GM20431 (cell line): ENCODE measurements around the gene CCP110.

Source experiments
- in situ Hi-C: fragments of 300-500 bp; cut with MseI, MboI; formaldehyde crosslinking; loops from one replicate; pipeline ENCODE4 v1.15.0; 2020; ENCODE audit warnings: low sequenced_read_pairs; ENCODE audit not compliant: unreplicated experiment

The CCP110 gene

DNA sequence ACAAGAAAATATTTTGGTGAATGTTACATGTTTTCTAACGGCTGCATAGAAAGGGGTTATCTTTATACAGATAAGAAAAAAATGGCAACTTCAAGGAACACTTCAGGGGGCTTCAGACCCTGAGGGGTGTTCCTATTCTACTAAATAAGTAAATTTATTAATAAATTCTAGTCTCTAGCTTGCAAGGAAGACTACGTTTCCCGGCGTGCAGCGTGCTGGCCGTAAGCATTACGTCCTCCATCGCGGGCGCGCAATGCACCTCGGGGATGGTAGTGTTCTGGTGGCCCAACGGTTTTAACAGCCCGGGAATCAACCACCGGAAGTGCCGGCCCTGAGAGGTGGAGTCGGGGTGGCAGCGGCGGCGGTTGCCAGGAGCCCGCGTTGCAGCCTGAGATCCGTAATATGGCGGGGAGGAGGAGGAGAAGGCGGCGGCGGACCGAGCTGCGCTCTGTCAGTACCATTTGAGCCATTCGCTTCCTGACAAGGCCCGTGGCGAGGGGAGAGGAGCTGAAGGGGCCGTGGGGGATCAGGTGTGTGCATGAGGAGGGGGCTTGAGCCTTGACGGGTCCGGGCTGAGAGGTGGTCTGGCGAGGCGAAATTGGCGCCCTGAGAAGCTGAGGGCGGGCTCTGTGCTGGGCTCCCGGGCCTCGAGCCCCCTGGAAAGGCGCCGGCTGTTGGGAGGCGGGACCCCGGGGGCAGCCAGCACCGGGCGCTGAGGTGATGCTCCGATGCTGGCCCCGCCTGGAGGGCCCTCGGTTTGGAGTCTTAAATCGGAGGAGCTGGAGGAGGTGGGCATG lies at the start of gene CCP110:
Gene CCP110, plus strand, starts transcription at position 384 of the 797 bp plus-strand sequence. CDS start 3,940 bp downstream, outside the sequence.
- in situ Hi-C loops: loop anchor here (25.0 kb wide), 1 partner anchor 436 kb away; no protein-coding TSS in a partner anchor

- in situ Hi-C loops: no loop called here
Measured at GRCh38 chr16:19474617-19475016, 49.1 kb upstream of the CCP110 start.

DNA sequence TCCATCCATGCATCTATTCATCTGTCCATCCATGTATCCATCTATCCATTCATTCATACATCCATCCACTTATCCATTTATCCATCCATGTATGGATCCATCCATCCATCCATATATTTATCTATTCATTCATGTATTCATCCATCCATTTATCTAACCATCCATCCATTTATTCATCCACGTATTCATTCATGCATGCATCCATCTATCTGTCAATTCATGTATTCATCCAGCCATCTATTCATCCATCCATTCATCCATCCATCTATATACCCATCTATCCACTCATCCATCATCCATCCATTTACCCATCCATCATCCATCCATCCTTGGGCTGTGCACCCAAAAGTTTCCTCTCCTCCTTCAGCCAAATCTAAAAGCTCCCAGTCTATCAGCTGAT lies 45.2 kb upstream of the CCP110 start:
- in situ Hi-C loops: no loop called here

DNA sequence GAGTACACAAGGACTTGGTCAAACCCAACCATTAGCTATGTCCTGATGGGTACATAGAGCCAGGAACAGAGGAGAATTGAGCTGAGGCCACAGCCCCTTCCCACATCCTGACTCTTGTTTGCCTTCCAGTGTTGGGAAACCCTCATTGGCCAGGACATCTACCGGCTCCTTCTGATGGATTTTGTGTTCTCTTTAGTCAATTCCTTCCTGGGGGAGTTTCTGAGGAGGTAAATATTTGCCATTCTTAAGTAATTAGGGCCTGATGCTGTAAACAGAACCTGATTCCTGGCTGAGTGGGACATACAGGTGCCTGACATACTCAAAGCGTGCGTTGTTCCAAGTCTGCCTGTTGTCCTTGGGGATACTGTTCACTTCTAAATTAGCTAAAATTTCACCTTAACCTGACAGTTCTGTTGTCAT lies 44.4 kb upstream of the CCP110 start:
- in situ Hi-C loops: no loop called here

DNA sequence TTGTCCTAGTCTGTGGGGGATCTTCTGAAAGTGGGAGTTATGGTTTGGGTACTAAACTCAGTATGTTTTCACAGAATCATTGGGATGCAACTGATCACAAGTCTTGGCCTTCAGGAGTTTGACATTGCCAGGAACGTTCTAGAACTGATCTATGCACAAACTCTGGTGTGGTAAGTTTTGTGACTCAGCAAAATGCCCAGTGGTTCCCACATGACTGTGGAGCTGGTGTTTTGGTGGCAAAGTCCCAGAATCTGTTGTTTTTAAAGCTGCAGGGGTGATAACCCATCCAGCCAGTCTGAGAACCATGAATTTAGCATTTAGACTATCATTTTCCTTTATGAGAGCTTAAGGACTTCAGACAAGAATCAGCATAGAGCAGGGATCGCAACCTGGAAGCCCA lies 42.4 kb upstream of the CCP110 start:
- in situ Hi-C loops: no loop called here

DNA sequence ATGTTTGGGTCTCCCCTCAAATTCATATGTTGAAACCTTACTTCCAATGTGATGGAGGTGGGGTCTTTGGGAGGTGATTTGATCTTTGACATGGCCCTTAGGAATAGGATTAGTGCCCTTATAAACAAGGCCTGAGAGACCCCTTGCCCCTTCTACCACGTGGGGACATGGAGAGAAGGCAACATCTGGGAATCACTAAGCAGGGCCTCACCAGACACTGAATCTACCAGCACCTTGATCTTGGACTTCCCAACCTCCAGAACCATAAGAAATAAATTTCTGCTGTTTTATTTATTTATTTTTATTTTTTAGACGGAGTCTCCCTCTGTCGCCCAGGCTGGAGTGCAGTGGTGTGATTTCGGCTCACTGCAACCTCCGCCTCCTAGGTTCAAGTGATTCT lies 42.0 kb upstream of the CCP110 start:
- in situ Hi-C loops: no loop called here

DNA sequence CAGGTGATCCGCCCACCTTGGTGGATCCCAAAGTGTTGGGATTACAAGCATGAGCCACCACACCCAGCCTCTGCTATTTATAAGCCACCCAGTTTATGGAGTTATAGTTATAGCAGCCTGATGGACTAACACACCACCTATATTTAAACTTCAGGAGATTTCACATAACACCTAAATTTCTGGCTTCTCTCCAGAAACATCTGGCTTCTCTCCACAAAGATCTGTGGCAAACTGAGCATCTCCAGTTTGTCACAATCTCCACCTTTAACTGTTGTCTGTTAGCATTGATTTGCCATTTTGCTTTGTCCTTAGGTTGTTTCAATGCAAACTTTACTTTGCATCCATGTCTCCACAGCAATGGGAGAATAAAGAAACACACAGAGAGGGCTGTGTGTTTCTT lies 41.5 kb upstream of the CCP110 start:
- in situ Hi-C loops: no loop called here

DNA sequence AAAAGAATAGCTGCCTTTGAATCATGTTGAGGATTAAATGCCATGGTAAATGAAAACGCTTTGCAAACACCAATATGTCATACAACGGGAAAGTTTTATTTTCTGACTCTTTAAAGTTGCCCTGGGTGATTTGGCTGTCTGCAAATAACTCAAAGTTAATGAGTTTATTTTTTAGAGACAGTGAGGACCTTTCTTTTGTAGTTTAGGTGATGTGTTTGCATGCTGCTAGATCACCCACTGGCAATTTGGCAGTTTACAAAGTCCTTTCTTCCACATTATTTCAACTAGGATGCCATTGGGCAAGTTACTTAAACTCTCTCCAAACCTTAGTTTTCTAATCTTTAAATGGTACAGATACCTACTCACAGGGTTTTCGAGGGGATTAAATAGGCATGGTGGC lies 39.6 kb upstream of the CCP110 start:
- in situ Hi-C loops: no loop called here

DNA sequence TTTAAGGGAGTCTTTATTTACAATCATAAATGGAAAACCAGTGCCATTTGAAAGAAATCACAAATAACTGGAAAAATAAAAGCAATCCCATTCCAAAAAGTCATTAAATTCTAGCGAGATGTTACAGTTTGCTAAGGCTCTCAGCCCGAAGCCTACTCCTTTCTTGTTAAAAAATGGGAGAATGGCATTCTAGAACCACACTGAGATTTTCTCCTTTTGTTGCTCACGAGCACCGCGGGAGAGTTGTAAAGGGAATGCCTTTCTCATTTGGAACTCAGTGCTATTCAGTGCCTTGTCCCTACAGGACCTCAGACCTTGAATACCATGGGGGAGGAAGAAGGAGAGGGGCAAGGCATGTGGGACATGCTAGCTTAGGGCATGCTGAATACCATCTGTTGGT lies 38.1 kb upstream of the CCP110 start:
- in situ Hi-C loops: no loop called here

DNA sequence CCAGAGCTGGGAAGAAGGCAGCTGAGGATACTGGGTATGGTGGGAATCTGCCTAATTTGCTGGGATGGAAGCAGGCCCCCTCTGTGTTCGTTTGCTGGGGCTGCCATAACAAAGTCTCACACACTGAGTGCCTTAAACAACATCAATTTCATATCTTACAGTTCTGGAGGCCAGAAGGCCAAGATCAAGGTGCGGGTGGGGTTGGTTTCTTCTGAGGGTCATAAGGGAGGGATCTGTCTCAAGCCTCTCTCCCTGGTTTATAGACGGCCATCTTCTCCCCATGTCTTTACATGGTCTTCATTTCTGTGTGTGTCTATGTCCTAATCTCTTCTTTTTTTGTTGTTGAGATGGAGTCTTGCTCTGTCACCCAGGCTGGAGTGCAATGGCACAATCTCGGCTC lies 37.7 kb upstream of the CCP110 start:
- in situ Hi-C loops: no loop called here

- in situ Hi-C loops: no loop called here
Measured at GRCh38 chr16:19486750-19487325, 36.9 kb upstream of the CCP110 start.

DNA sequence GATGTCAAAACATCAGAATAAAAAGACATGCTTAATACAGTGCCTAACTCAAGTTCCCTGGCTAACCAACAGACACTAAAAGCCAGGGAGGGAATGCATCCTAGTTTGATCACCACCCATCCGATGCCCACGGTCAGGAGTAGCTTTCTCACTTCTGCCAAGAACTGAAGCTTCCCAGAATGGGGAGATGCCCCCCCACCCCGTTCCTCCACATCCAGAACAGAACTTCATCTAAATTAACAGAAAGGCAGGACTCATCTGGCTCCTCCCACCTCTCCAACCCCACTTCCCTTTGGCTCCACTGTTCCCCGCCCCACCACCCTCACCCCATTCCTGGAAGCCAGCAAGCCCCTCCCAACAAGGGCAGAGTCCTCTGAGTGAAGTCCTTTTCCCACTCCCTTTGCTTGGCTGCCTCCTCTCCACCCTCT lies 35.5 kb upstream of the CCP110 start:
- in situ Hi-C loops: no loop called here

GRCh38 chr16:19490619-19491018 lies 33.1 kb upstream of the CCP110 start:
- in situ Hi-C loops: no loop called here

- in situ Hi-C loops: no loop called here
Measured at GRCh38 chr16:19497176-19497575, 26.6 kb upstream of the CCP110 start.

- in situ Hi-C loops: no loop called here
Measured at GRCh38 chr16:19499006-19499405, 24.7 kb upstream of the CCP110 start.

GRCh38 chr16:19499481-19499880 lies 24.3 kb upstream of the CCP110 start:
- in situ Hi-C loops: no loop called here

- in situ Hi-C loops: loop anchor here (25.0 kb wide), 1 partner anchor 415 kb away; no protein-coding TSS in a partner anchor
Measured at GRCh38 chr16:19502395-19503131, 21.2 kb upstream of the CCP110 start.

DNA sequence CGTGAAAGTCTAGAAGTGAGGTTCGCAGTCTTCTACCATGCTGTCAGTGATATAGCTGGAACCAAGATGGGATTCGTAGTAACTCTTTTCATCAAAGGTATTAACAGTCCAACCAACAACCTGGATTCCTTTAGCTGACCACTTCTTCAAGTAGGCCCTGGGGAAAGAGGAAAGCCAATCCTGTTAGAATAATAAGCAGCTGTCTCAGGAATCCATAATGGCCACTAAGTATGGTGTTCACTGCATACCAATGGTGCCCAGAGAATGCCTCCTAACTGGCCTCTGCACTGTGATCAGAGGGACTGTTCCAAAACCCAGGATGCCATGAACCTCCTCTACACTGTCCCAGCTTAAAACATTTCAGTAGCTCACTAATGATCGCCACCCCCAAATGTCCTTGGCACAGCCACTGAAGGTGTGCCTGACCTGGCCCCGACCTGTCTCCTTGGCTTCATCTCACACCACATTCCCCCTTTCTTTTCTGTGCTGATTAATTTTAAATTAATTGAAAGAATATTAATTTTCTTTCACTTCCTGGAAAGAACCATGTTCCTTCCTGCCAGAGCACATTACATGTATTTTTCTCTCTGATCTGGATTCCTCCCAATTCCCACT lies 20.2 kb upstream of the CCP110 start:
- in situ Hi-C loops: loop anchor here (25.0 kb wide), 1 partner anchor 416 kb away; no protein-coding TSS in a partner anchor

- in situ Hi-C loops: loop anchor here (25.0 kb wide), 1 partner anchor 418 kb away; no protein-coding TSS in a partner anchor
Measured at GRCh38 chr16:19505600-19506303, 18.0 kb upstream of the CCP110 start.

DNA sequence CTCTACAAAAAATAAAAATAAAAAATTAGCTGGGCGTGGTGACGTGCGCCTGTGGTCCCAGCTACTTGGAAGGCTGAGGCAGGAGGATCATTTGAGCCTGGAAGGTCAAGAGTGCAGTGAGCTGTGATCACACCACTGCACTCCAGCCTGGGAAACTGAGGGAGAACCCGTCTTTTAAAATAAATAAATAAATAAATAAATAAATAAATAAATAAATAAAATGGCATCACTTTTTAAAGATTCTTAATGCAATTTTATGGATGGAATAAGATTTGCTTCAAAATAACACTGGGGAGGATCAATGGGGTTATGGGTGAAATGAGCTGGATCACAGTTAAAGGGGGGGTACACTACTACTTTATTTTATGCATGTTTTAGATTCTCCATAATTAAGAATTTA lies 16.8 kb upstream of the CCP110 start:
- in situ Hi-C loops: loop anchor here (25.0 kb wide), 1 partner anchor 420 kb away; no protein-coding TSS in a partner anchor
